ENCODE results near the gene STEEP1.

Gene STEEP1

DNA sequence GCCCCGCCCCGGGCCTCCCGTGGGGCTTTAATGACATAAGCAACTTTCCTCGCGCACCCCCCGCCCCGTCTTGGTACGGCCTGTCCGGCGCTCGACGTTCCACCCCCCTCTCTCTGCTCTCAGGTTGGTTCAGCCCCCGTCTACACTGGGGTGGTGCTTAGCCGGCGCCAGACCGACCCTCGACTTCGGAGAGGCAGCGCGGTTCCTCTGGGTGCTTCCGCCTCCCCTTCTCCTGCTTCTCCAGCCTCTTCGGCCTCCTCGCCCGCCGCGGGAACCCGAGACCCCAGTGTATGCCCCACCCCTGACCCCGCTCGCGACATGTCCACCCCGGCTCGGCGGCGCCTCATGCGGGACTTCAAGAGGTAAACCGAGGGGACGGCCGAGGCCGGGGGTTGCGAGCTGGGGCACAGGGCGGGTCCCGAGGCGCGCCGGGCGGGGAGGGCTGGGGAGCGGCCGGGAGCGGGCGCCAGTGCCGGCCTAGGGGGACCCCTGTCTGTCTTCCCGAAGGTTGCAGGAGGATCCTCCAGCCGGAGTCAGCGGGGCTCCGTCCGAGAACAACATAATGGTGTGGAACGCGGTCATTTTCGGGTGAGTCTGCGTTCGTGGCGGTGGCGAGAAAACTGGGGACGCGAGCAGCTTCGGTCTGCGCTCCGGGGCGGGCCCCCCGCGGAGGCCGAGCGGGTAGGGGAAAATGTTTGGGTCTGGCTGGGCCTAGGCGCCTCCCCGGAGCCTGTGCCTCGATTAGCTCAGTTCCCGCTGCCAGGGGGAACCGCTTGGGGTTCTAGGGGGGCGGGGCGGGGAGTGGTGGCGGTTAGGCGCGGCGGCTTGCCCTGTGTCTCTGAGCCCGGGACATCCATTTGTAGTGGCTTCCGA, 9.4 kb upstream of the STEEP1 start, which contains the start of gene UBE2A:
Gene UBE2A, plus strand, starts transcription at position 170 of the 873 bp plus-strand sequence. Its CDS starts 149 bp downstream, at position 319.
- peak; percentile 77 for DNase-seq (ENCODE audit: insufficient read length)
- TF ChIP-seq POLR2AphosphoS5 (IDR thresholded peaks at IDR 0.05; ENCODE audit: low read depth, low read length) (peak; percentile 97), TAF1 (IDR thresholded peaks at IDR 0.05; ENCODE audit: borderline replicate concordance, low read depth, low read length) (peak; percentile 96), POLR2A (IDR thresholded peaks at IDR 0.05; ENCODE audit: low read depth, low read length) (peak; percentile 98)
- FAIRE-seq, result peak; percentile 84

- DNase-seq (ENCODE audit: insufficient read length) (peak; percentile 25), FAIRE-seq (no peak)
Measured at GRCh38 chrX:119573840-119574393, 8.7 kb upstream of the STEEP1 start.

DNA sequence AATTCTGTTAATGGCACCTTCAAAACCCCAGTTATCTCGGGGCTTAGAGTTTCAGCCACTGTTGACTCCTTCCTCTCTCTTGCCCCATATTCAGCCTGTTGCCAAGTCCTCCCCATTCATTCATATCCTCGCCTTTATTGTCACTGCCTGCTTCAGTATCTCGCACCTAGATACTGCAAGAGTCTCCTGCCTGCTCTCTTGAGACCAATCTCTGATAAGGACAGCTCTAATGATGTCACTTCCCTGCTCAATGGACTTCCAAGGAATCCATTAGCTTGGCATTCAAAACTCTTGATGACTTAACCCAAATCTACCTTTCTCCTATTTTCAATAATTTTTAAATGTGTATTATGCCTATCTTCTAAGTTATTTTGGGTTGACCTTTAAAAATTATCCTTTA, 8.0 kb upstream of the STEEP1 start:
- DNase-seq (ENCODE audit: insufficient read length) (no peak), FAIRE-seq (no peak)

More at GRCh38 chrX:119573840-119574393, 8.7 kb upstream of the STEEP1 start:
- no peak for TF ChIP-seq POLR2AphosphoS5 (IDR thresholded peaks at IDR 0.05; ENCODE audit: low read depth, low read length)
- TF ChIP-seq POLR2A (IDR thresholded peaks at IDR 0.05; ENCODE audit: low read depth, low read length), result no peak
- no peak for TF ChIP-seq TAF1 (IDR thresholded peaks at IDR 0.05; ENCODE audit: borderline replicate concordance, low read depth, low read length)

GRCh38 chrX:119570351-119570835, 5.2 kb upstream of the STEEP1 start:
- TF ChIP-seq TAF1 (IDR thresholded peaks at IDR 0.05; ENCODE audit: borderline replicate concordance, low read depth, low read length) (no peak), POLR2A (IDR thresholded peaks at IDR 0.05; ENCODE audit: low read depth, low read length) (no peak), POLR2AphosphoS5 (IDR thresholded peaks at IDR 0.05; ENCODE audit: low read depth, low read length) (no peak)
- FAIRE-seq, result no peak
- DNase-seq (ENCODE audit: insufficient read length), result no peak

More for the DNA sequence above, 8.0 kb upstream of the STEEP1 start:
- TF ChIP-seq TAF1 (IDR thresholded peaks at IDR 0.05; ENCODE audit: borderline replicate concordance, low read depth, low read length) (no peak), POLR2AphosphoS5 (IDR thresholded peaks at IDR 0.05; ENCODE audit: low read depth, low read length) (no peak), POLR2A (IDR thresholded peaks at IDR 0.05; ENCODE audit: low read depth, low read length) (no peak)

DNA sequence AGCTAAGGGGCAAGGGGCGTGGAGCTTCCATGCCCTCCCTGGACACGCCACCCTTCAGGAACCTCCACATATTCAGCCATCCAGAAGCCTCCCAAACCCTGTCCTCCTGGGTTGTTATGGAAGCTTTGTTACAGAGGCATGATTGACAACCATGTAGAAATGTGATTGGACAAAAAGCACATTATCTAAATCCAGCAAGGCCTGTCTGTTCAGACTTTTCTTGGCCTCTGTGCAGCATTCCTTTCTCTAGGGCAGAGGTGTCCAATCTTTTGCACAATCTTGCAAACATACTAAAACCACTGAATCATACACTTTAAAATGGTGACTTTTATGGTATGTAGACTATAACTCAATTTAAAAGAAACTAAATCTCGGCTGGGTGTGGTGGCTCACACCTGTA, 12.7 kb downstream of the STEEP1 start:
- FAIRE-seq, result no peak
- no peak for DNase-seq (ENCODE audit: insufficient read length)
- no peak for TF ChIP-seq POLR2A (IDR thresholded peaks at IDR 0.05; ENCODE audit: low read depth, low read length)
- TF ChIP-seq POLR2AphosphoS5 (IDR thresholded peaks at IDR 0.05; ENCODE audit: low read depth, low read length), result no peak
- TF ChIP-seq TAF1 (IDR thresholded peaks at IDR 0.05; ENCODE audit: borderline replicate concordance, low read depth, low read length), result no peak

DNA sequence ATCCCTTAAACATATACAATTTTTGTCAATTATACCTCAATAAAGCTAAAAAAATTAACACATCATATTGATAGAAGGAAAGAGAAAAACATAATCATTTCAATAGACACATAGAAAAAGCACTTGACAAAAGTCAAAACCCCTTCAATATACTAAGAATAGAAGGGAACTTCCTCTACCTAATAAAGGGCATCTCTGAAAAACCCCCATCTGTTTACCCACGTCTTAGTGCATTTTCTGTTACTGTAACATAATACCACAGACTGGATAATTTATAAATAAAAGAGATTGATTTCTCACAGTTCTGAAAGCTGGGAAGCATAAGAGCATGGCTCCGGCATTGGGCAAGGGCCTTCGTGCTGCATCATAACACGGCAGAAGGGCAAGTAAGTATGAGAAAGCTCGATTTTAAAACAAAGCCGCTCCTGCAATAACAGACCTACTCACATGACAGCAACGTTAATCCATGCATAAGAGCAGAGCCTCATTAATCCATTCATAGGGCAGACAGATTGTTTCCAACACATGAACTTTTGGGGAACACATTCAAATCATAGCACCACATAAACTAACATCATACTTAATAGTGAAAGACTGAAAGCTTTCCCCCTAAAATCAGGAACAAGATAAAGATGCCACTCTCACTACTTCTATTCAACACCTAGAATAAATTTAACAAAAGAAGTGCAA, 15.7 kb downstream of the STEEP1 start:
- DNase-seq (ENCODE audit: insufficient read length), result no peak
- FAIRE-seq, result peak; percentile 80

DNA sequence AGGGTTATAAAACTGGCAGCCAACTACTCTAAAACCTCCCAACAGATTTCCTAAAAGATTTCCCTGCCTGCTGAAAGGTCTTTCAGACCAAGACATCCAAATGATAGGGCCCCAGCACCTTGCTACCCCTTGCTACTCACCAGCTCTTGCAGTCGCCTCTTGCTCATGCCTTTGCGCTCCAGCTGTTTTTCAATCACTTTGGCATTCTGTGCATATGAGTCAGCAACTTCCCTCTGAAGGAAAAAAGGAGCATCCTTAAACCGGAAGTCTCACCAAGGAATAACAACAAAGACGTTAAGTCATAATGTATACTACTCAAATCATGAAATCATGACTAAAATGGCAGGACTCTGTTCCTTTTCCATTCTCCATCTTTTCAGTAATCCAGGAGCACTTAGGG, 24.0 kb downstream of the STEEP1 start:
- TF ChIP-seq TAF1 (IDR thresholded peaks at IDR 0.05; ENCODE audit: borderline replicate concordance, low read depth, low read length), result no peak
- no peak for TF ChIP-seq POLR2A (IDR thresholded peaks at IDR 0.05; ENCODE audit: low read depth, low read length)
- no peak for TF ChIP-seq POLR2AphosphoS5 (IDR thresholded peaks at IDR 0.05; ENCODE audit: low read depth, low read length)
- DNase-seq (ENCODE audit: insufficient read length) (no peak), FAIRE-seq (no peak)

More for the DNA sequence above, 15.7 kb downstream of the STEEP1 start:
- TF ChIP-seq POLR2AphosphoS5 (IDR thresholded peaks at IDR 0.05; ENCODE audit: low read depth, low read length) (no peak), POLR2A (IDR thresholded peaks at IDR 0.05; ENCODE audit: low read depth, low read length) (no peak), TAF1 (IDR thresholded peaks at IDR 0.05; ENCODE audit: borderline replicate concordance, low read depth, low read length) (no peak)

GRCh38 chrX:119539872-119540271, 25.3 kb downstream of the STEEP1 start:
- FAIRE-seq (peak; percentile 70), DNase-seq (ENCODE audit: insufficient read length) (no peak)
- no peak for TF ChIP-seq POLR2A (IDR thresholded peaks at IDR 0.05; ENCODE audit: low read depth, low read length)
- TF ChIP-seq TAF1 (IDR thresholded peaks at IDR 0.05; ENCODE audit: borderline replicate concordance, low read depth, low read length), result no peak
- TF ChIP-seq POLR2AphosphoS5 (IDR thresholded peaks at IDR 0.05; ENCODE audit: low read depth, low read length), result no peak

DNA sequence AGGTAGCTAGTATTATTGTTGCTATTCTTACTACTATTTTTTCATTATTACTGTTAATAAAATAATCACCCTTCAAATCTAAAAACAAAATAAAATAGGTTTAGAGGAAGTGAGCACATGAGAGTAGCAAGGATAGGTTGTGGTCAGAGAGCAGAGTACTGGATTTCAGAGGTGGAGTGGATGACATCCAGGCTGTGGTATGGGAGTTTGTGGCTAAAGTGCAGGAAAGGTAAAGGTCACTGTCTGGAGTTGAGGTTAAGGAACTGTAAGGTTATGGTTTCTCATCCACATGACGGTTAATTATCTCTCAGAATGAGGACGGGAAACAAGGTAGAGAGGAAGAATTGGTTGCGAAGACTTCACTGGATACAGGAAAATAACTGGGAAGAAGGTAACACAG, 27.7 kb downstream of the STEEP1 start:
- no peak for FAIRE-seq
- no peak for DNase-seq (ENCODE audit: insufficient read length)
- no peak for TF ChIP-seq TAF1 (IDR thresholded peaks at IDR 0.05; ENCODE audit: borderline replicate concordance, low read depth, low read length)
- TF ChIP-seq POLR2AphosphoS5 (IDR thresholded peaks at IDR 0.05; ENCODE audit: low read depth, low read length), result no peak
- TF ChIP-seq POLR2A (IDR thresholded peaks at IDR 0.05; ENCODE audit: low read depth, low read length), result no peak

- FAIRE-seq (peak; percentile 72), DNase-seq (ENCODE audit: insufficient read length) (no peak)
- TF ChIP-seq TAF1 (IDR thresholded peaks at IDR 0.05; ENCODE audit: borderline replicate concordance, low read depth, low read length) (no peak), POLR2A (IDR thresholded peaks at IDR 0.05; ENCODE audit: low read depth, low read length) (no peak), POLR2AphosphoS5 (IDR thresholded peaks at IDR 0.05; ENCODE audit: low read depth, low read length) (no peak)
Measured at GRCh38 chrX:119529345-119530276, 35.6 kb downstream of the STEEP1 start.
